WTC11 (cell line): ENCODE measurements around the gene TKFC. TPM values are rescaled to one million over a fixed set of nuclear protein-coding genes. Genes with fewer than 3 reads are reported as not detected.
"Not testable (repeated sequence)": the region's sequence is repeated elsewhere in the genome, so short reads cannot be mapped to it uniquely, and the experiment has no call there.

Experiments used
- ATAC-seq: fragments of 200-7000 bp; cut with Tn5 transposase; 2 replicates; pipeline ENCODE4 v1.10.0; 2021; ENCODE audit warnings: mild to moderate bottlenecking, moderate library complexity
- CTCF ChIA-PET: fragments of 300-600 bp; sonication (Branson Sonifier 250); formaldehyde crosslinking; loops from one replicate; lab custom pipeline; 2021; ENCODE audit warnings: antibody characterized with exemption; lab: Charles Lee
- POLR2A ChIA-PET: fragments of 350-600 bp; sonication (Branson Sonifier 250); formaldehyde crosslinking; loops from one replicate; lab custom pipeline; 2021; ENCODE audit warnings: antibody characterized with exemption; lab: Charles Lee
- DNase-seq: peaks from one replicate; pipeline ENCODE4 v3.0.0; 2021; ENCODE audit warnings: low spot score
- H3K27ac Mint-ChIP-seq: 2 replicates; pipeline ENCODE4 v1.8.0; 2021; ENCODE audit warnings: mixed read lengths
- H3K27me3 Mint-ChIP-seq: 2 replicates; pipeline ENCODE4 v1.8.0; 2021; ENCODE audit warnings: low read depth, mild to moderate bottlenecking, moderate library complexity, mixed read lengths
- H3K36me3 Mint-ChIP-seq: 2 replicates; pipeline ENCODE4 v1.8.0; 2021; ENCODE audit warnings: mixed read lengths
- H3K4me1 Mint-ChIP-seq: 2 replicates; pipeline ENCODE4 v1.8.0; 2022; ENCODE audit warnings: mixed read lengths
- H3K4me3 Mint-ChIP-seq: 2 replicates; pipeline ENCODE4 v1.8.0; 2021; ENCODE audit warnings: mild to moderate bottlenecking, moderate library complexity, mixed read lengths
- H3K9me3 Mint-ChIP-seq: 2 replicates; pipeline ENCODE4 v1.8.0; 2021; ENCODE audit warnings: mixed read lengths
- CREB1 ChIP-seq: sonication (generic); formaldehyde crosslinking; IDR thresholded peaks from 2 replicates; pipeline ENCODE4 v1.8.0; 2023; ENCODE audit warnings: mild to moderate bottlenecking, missing genetic modification reagents
- CREM ChIP-seq: sonication (generic); formaldehyde crosslinking; IDR thresholded peaks from 2 replicates; pipeline ENCODE4 v1.8.1; 2022; ENCODE audit warnings: mild to moderate bottlenecking, missing genetic modification reagents, moderate library complexity
- GABPB1 ChIP-seq: sonication (generic); formaldehyde crosslinking; IDR thresholded peaks from 2 replicates; pipeline ENCODE4 v1.8.1; 2023; ENCODE audit warnings: mild to moderate bottlenecking, missing genetic modification reagents
- JAZF1 ChIP-seq: fragments of 250-450 bp; sonication (Bioruptor Pico); IDR thresholded peaks from 2 replicates; pipeline ENCODE4 v1.9.0; 2021; ENCODE audit warnings: moderate library complexity, mild to moderate bottlenecking, inconsistent platforms
- JUN ChIP-seq: sonication (generic); formaldehyde crosslinking; IDR thresholded peaks from 2 replicates; pipeline ENCODE4 v1.8.0; 2023; ENCODE audit warnings: mild to moderate bottlenecking, missing genetic modification reagents
- MYBL2 ChIP-seq: sonication (generic); formaldehyde crosslinking; IDR thresholded peaks from 2 replicates; pipeline ENCODE4 v1.8.1; 2023; ENCODE audit warnings: mild to moderate bottlenecking, moderate library complexity, missing genetic modification reagents
- NFATC4 ChIP-seq: fragments of 250-450 bp; sonication (Bioruptor Pico); IDR thresholded peaks from 2 replicates; pipeline ENCODE4 v1.9.0; 2021; ENCODE audit warnings: mild to moderate bottlenecking
- SMAD3 ChIP-seq: sonication (generic); formaldehyde crosslinking; IDR thresholded peaks from 2 replicates; pipeline ENCODE4 v1.8.0; 2022; ENCODE audit warnings: missing genetic modification reagents, mild to moderate bottlenecking, borderline replicate concordance
- ZBTB21 ChIP-seq: sonication (generic); formaldehyde crosslinking; IDR thresholded peaks from 2 replicates; pipeline ENCODE4 v1.8.1; 2023; ENCODE audit warnings: mild to moderate bottlenecking, missing genetic modification reagents, borderline replicate concordance
- ZNF121 ChIP-seq: sonication (generic); formaldehyde crosslinking; IDR thresholded peaks from 2 replicates; pipeline ENCODE4 v1.8.0; 2023; ENCODE audit warnings: missing genetic modification reagents
- ZNF317 ChIP-seq: sonication (generic); formaldehyde crosslinking; IDR thresholded peaks from 2 replicates; pipeline ENCODE4 v1.8.1; 2023; ENCODE audit warnings: low read depth, mild to moderate bottlenecking, moderate library complexity, missing genetic modification reagents, borderline replicate concordance
- ZNF671 ChIP-seq: fragments of 250-450 bp; sonication (Bioruptor Pico); IDR thresholded peaks from 2 replicates; pipeline ENCODE4 v1.8.0; 2021; ENCODE audit warnings: mild to moderate bottlenecking
- total RNA-seq: library from RNA; stranded (reverse); gene quantifications from 3 replicates; pipeline ENCODE4 v1.2.3, GENCODE V29; 2021
- TF ChIP-seq, protein P1 (sequence below): sonication (generic); formaldehyde crosslinking; IDR thresholded peaks from 2 replicates; pipeline ENCODE4 v1.8.0; 2022; ENCODE audit warnings: mild to moderate bottlenecking, missing genetic modification reagents
- TF ChIP-seq, protein P2 (sequence below): fragments of 250-450 bp; sonication (Bioruptor Pico); IDR thresholded peaks from 2 replicates; pipeline ENCODE4 v2.1.2; 2022; ENCODE audit warnings: mild to moderate bottlenecking, moderate library complexity
- TF ChIP-seq, protein P3 (sequence below): sonication (generic); formaldehyde crosslinking; IDR thresholded peaks from 2 replicates; pipeline ENCODE4 v1.8.0; 2022; ENCODE audit warnings: mild to moderate bottlenecking, missing genetic modification reagents
- TF ChIP-seq, protein P4 (sequence below): sonication (generic); formaldehyde crosslinking; IDR thresholded peaks from 2 replicates; pipeline ENCODE4 v1.8.1; 2023; ENCODE audit warnings: mild to moderate bottlenecking, missing genetic modification reagents
- TF ChIP-seq, protein P5 (sequence below): sonication (generic); formaldehyde crosslinking; IDR thresholded peaks from 2 replicates; pipeline ENCODE4 v1.8.0; 2023; ENCODE audit warnings: mild to moderate bottlenecking, missing genetic modification reagents
- TF ChIP-seq, protein P6 (sequence below): sonication (generic); formaldehyde crosslinking; IDR thresholded peaks from 2 replicates; pipeline ENCODE4 v1.8.1; 2022; ENCODE audit warnings: low read depth, mild to moderate bottlenecking, moderate library complexity, missing genetic modification reagents, borderline replicate concordance
- TF ChIP-seq, protein P7 (sequence below): sonication (generic); formaldehyde crosslinking; IDR thresholded peaks from 2 replicates; pipeline ENCODE4 v1.8.1; 2023; ENCODE audit warnings: mild to moderate bottlenecking, moderate library complexity, missing genetic modification reagents

The TKFC gene
- total RNA-seq, 1 experiment from 2014 or later, result 86.8 TPM

DNA sequence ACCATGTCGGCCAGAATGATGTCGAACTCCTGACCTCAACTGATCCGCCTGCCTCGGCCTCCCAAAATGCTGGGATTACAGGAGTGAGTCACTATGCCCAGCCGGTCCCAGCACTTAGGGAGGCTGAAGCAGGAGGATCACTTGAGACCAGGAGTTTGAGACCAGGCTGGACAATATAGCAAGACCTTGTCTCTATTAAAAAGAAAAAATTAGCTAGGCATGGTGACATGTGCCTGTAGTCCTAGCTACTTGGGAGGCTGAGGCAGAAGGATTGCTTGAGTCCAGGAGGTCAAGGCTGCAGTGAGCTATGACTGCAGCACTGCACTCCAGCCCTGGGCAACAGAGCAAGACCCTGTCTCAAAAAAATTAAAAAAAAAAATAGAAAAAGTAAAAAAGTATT, 50.8 kb downstream of the TKFC start:
- H3K9me3 Mint-ChIP-seq, result not testable (repeated sequence)
- TF ChIP-seq ZNF121, result peak; percentile 23; the same call in 1 of the 2 replicates
- TF ChIP-seq, all 79 proteins: peak for 1; not testable (repeated sequence) for 78
- CTCF ChIA-PET, result interaction anchor here (1.1 to 10.1 kb wide), 7 partner anchors 17 to 131 kb away, joined by 3 to 346 read pairs (median 15); partner anchors contain the start of genes CYB561A3, DDB1, TKFC and TMEM138
- H3K4me1 Mint-ChIP-seq, H3K27me3 Mint-ChIP-seq, DNase-seq, H3K27ac Mint-ChIP-seq, ATAC-seq, POLR2A ChIA-PET, H3K4me3 Mint-ChIP-seq, H3K36me3 Mint-ChIP-seq: not testable (repeated sequence)

DNA sequence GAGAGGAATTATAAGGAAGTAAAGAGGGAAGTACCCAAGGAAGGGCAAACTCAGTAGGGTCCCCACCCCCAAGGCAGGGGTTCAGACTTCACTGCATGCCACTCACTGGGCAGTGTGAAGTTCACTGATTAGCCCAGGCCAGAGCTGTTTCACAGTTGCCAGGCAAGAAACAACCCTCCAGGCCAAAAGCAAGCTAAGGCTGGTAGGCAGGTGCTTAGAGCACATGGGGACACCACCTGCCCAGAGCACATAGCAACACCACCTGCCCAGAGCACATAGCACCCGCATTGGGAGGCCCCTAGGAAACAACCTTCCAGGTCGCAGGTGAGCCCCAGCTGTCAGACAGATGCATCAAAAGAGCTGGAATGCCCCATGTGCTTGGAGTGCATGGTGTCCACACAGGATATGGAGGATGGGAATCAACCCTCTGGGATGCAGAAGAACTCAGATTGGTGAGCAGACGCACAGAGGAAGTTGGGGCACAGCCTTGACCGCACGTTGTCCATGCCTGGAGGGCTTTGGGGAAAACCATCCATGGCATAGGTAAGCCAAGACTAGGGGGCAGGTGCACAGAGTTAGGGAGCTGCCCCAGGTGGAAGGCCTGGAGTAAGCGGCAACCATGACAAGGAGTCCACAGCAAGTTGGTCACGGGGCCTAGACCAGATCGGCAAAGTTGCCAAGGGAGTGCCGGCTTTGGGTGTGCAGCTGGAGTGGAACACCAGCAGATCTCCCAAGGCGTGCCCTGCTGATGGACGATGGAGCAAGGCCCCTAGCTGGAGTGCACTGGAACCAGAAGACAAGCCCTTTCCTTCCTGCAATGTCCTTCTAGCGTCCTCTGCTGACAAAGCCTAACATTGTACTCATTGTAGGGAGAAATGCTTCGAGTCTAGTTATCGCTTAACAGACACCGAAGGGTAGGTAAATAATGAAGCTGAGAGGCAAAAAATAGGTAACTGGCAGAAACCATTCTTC, 51.5 kb downstream of the TKFC start:
- ATAC-seq (peak; percentile 69), DNase-seq (peak; percentile 23)
- Mint-ChIP-seq H3K4me1 (peaks cover 5% of the 10 kb centered on the region; the same call in 1 of the 2 replicates), H3K27me3 (no peaks in the 10 kb centered on the region), H3K27ac (no peak overlapping the region), H3K4me3 (no peak overlapping the region), H3K9me3 (peaks cover 4% of the 10 kb centered on the region), H3K36me3 (no peaks in the 10 kb centered on the region)
- ChIA-PET CTCF (interaction anchor here (0.8 to 10.1 kb wide), 26 partner anchors 13 to 275 kb away, joined by 3 to 346 read pairs (median 4); partner anchors contain the start of genes CPSF7, CYB561A3, DDB1 and SDHAF2), POLR2A (interaction anchor here (0.5 to 1.7 kb wide), 3 partner anchors 12 to 45 kb away, joined by 4 read pairs; partner anchors contain the start of genes CPSF7, CYB561A3, SDHAF2 and TMEM138)
- TF ChIP-seq MYBL2 (CRISPR knock-in tag) (no peak), ZNF317 (CRISPR knock-in tag) (0 out of 2 replicates have a peak, but pooled peaks have one; percentile 65)

DNA sequence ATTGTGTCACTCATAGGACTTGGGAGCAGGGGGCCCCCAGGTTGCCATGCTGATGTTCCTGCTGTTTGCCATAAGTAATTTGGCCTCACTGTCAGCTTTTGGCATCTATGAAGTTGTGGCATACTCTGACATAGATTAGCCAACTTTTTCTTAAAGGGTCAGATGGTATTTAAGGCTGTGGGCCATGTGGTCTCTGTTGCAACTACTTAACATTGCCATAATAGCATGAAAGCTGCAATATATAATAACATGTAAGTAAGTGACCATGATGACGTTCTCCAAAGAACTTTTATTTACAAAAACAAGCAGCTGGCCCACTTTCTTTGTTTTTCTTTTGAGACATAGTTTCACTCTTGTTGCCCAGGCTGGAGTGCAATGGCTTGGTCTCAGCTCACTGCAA, 57.1 kb downstream of the TKFC start:
- Mint-ChIP-seq H3K36me3 (peaks cover 12% of the 10 kb centered on the region), H3K4me3 (no peak overlapping the region), H3K27me3 (no peaks in the 10 kb centered on the region), H3K4me1 (peaks cover 25% of the 10 kb centered on the region), H3K9me3 (peaks cover 10% of the 10 kb centered on the region), H3K27ac (no peak overlapping the region)
- ATAC-seq, result no peak
- ChIA-PET CTCF (interaction anchor here (0.7 to 5.7 kb wide), 2 partner anchors 54 to 137 kb away, joined by 3 to 53 read pairs; no protein-coding TSS in a partner anchor), POLR2A (no interaction called here)
- no peak for DNase-seq
- TF ChIP-seq, protein P1, sequence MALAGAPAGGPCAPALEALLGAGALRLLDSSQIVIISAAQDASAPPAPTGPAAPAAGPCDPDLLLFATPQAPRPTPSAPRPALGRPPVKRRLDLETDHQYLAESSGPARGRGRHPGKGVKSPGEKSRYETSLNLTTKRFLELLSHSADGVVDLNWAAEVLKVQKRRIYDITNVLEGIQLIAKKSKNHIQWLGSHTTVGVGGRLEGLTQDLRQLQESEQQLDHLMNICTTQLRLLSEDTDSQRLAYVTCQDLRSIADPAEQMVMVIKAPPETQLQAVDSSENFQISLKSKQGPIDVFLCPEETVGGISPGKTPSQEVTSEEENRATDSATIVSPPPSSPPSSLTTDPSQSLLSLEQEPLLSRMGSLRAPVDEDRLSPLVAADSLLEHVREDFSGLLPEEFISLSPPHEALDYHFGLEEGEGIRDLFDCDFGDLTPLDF, result no peak
- TF ChIP-seq CREB1 (CRISPR knock-in tag), result no peak
- TF ChIP-seq CREM (CRISPR knock-in tag), result no peak
- TF ChIP-seq, protein P2, sequence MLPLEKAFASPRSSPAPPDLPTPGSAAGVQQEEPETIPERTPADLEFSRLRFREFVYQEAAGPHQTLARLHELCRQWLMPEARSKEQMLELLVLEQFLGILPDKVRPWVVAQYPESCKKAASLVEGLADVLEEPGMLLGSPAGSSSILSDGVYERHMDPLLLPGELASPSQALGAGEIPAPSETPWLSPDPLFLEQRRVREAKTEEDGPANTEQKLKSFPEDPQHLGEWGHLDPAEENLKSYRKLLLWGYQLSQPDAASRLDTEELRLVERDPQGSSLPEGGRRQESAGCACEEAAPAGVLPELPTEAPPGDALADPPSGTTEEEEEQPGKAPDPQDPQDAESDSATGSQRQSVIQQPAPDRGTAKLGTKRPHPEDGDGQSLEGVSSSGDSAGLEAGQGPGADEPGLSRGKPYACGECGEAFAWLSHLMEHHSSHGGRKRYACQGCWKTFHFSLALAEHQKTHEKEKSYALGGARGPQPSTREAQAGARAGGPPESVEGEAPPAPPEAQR, result no peak
- TF ChIP-seq, protein P3, sequence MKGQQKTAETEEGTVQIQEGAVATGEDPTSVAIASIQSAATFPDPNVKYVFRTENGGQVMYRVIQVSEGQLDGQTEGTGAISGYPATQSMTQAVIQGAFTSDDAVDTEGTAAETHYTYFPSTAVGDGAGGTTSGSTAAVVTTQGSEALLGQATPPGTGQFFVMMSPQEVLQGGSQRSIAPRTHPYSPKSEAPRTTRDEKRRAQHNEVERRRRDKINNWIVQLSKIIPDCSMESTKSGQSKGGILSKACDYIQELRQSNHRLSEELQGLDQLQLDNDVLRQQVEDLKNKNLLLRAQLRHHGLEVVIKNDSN (CRISPR knock-in tag), result no peak
- TF ChIP-seq, protein P4, sequence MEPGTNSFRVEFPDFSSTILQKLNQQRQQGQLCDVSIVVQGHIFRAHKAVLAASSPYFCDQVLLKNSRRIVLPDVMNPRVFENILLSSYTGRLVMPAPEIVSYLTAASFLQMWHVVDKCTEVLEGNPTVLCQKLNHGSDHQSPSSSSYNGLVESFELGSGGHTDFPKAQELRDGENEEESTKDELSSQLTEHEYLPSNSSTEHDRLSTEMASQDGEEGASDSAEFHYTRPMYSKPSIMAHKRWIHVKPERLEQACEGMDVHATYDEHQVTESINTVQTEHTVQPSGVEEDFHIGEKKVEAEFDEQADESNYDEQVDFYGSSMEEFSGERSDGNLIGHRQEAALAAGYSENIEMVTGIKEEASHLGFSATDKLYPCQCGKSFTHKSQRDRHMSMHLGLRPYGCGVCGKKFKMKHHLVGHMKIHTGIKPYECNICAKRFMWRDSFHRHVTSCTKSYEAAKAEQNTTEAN (CRISPR knock-in tag), result no peak
- no peak for TF ChIP-seq ZBTB21 (CRISPR knock-in tag)
- TF ChIP-seq, protein P5, sequence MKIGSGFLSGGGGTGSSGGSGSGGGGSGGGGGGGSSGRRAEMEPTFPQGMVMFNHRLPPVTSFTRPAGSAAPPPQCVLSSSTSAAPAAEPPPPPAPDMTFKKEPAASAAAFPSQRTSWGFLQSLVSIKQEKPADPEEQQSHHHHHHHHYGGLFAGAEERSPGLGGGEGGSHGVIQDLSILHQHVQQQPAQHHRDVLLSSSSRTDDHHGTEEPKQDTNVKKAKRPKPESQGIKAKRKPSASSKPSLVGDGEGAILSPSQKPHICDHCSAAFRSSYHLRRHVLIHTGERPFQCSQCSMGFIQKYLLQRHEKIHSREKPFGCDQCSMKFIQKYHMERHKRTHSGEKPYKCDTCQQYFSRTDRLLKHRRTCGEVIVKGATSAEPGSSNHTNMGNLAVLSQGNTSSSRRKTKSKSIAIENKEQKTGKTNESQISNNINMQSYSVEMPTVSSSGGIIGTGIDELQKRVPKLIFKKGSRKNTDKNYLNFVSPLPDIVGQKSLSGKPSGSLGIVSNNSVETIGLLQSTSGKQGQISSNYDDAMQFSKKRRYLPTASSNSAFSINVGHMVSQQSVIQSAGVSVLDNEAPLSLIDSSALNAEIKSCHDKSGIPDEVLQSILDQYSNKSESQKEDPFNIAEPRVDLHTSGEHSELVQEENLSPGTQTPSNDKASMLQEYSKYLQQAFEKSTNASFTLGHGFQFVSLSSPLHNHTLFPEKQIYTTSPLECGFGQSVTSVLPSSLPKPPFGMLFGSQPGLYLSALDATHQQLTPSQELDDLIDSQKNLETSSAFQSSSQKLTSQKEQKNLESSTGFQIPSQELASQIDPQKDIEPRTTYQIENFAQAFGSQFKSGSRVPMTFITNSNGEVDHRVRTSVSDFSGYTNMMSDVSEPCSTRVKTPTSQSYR (CRISPR knock-in tag), result no peak
- no peak for TF ChIP-seq GABPB1 (CRISPR knock-in tag)
- no peak for TF ChIP-seq NFATC4
- TF ChIP-seq, protein P6, sequence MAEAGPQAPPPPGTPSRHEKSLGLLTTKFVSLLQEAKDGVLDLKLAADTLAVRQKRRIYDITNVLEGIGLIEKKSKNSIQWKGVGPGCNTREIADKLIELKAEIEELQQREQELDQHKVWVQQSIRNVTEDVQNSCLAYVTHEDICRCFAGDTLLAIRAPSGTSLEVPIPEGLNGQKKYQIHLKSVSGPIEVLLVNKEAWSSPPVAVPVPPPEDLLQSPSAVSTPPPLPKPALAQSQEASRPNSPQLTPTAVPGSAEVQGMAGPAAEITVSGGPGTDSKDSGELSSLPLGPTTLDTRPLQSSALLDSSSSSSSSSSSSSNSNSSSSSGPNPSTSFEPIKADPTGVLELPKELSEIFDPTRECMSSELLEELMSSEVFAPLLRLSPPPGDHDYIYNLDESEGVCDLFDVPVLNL, result no peak
- no peak for TF ChIP-seq SMAD3
- TF ChIP-seq ZNF671, result no peak
- TF ChIP-seq JAZF1 (CRISPR knock-in tag), result no peak
- TF ChIP-seq, protein P7, sequence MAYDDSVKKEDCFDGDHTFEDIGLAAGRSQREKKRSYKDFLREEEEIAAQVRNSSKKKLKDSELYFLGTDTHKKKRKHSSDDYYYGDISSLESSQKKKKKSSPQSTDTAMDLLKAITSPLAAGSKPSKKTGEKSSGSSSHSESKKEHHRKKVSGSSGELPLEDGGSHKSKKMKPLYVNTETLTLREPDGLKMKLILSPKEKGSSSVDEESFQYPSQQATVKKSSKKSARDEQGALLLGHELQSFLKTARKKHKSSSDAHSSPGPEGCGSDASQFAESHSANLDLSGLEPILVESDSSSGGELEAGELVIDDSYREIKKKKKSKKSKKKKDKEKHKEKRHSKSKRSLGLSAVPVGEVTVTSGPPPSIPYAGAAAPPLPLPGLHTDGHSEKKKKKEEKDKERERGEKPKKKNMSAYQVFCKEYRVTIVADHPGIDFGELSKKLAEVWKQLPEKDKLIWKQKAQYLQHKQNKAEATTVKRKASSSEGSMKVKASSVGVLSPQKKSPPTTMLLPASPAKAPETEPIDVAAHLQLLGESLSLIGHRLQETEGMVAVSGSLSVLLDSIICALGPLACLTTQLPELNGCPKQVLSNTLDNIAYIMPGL, result no peak
- TF ChIP-seq JUN (CRISPR knock-in tag), result no peak
